Measurements from ENCODE around the gene PRKAG1.

- TF ChIP-seq POLR2AphosphoS5 (IDR thresholded peaks at IDR 0.05) (no peak), CTCF (IDR thresholded peaks at IDR 0.05) (no peak), POLR2A (IDR thresholded peaks at IDR 0.05; ENCODE audit: low read depth) (no peak), EP300 (IDR thresholded peaks at IDR 0.05) (no peak)
Measured at GRCh38 chr12:49032276-49032675, 13.7 kb upstream of the PRKAG1 start.
